Astrocyte (in vitro differentiated cells and primary cell): ENCODE measurements around the gene SMYD2. TPM values are rescaled to one million over a fixed set of nuclear protein-coding genes. Genes with fewer than 3 reads are reported as not detected.

Experiments used
- DNase-seq: peaks from one replicate; pipeline ENCODE4 v3.0.0-alpha.2; 2010; ENCODE audit warnings: low read depth
- FAIRE-seq: peaks from 2 replicates; lab custom pipeline; 2011; peaks lifted over from hg19 to GRCh38; lab: Jason Lieb, UNC
- H2AFZ ChIP-seq: 2 replicates; pipeline ENCODE4 v1.6.0; 2012; ENCODE audit warnings: low read depth, low read length, inconsistent platforms
- H3K27ac ChIP-seq: 2 replicates; pipeline ENCODE4 v1.5.1; 2011; ENCODE audit warnings: low read depth, low read length, inconsistent platforms
- H3K27me3 ChIP-seq: 2 replicates; pipeline ENCODE4 v1.6.0; 2011; ENCODE audit warnings: low read length, inconsistent platforms; ENCODE audit not compliant: insufficient read depth
- H3K36me3 ChIP-seq: 2 replicates; pipeline ENCODE4 v1.5.1; 2011; ENCODE audit warnings: low read length, inconsistent platforms; ENCODE audit not compliant: insufficient read depth
- H3K4me1 ChIP-seq: 2 replicates; pipeline ENCODE4 v1.5.1; 2011; ENCODE audit warnings: low read length, inconsistent platforms; ENCODE audit not compliant: insufficient read depth
- H3K4me2 ChIP-seq: 2 replicates; pipeline ENCODE4 v1.6.0; 2012; ENCODE audit warnings: low read length, inconsistent platforms
- H3K4me3 ChIP-seq: 2 replicates; pipeline ENCODE4 v1.5.1; 2011; ENCODE audit warnings: low read depth, mild to moderate bottlenecking, low read length, inconsistent platforms; ENCODE audit not compliant: insufficient read depth
- H3K79me2 ChIP-seq: 2 replicates; pipeline ENCODE4 v1.6.0; 2012; ENCODE audit warnings: mild to moderate bottlenecking, low read length, inconsistent platforms; ENCODE audit not compliant: insufficient read depth
- H3K9ac ChIP-seq: 2 replicates; pipeline ENCODE4 v1.6.0; 2012; ENCODE audit warnings: mild to moderate bottlenecking, low read length, inconsistent platforms
- H3K9me3 ChIP-seq: 2 replicates; pipeline ENCODE4 v1.5.1; 2012; ENCODE audit warnings: low read depth, mild to moderate bottlenecking, low read length, inconsistent platforms; ENCODE audit not compliant: insufficient read depth
- H4K20me1 ChIP-seq: 2 replicates; pipeline ENCODE4 v1.6.0; 2012; ENCODE audit warnings: low read length, inconsistent platforms; ENCODE audit not compliant: insufficient read depth
- H3K27ac Mint-ChIP-seq: one replicate; pipeline ENCODE4 v1.8.0; 2021; ENCODE audit warnings: mild to moderate bottlenecking, mixed read lengths; ENCODE audit not compliant: unreplicated experiment
- H3K27me3 Mint-ChIP-seq: one replicate; pipeline ENCODE4 v1.8.0; 2021; ENCODE audit warnings: low read depth, mixed read lengths; ENCODE audit not compliant: unreplicated experiment
- H3K36me3 Mint-ChIP-seq: one replicate; pipeline ENCODE4 v1.8.0; 2021; ENCODE audit warnings: low read depth, mixed read lengths; ENCODE audit not compliant: unreplicated experiment
- H3K4me1 Mint-ChIP-seq: one replicate; pipeline ENCODE4 v1.8.0; 2021; ENCODE audit warnings: low read depth, mixed read lengths; ENCODE audit not compliant: unreplicated experiment
- H3K4me3 Mint-ChIP-seq: one replicate; pipeline ENCODE4 v1.8.0; 2021; ENCODE audit warnings: mild to moderate bottlenecking, moderate library complexity, mixed read lengths; ENCODE audit not compliant: unreplicated experiment
- H3K9me3 Mint-ChIP-seq: one replicate; pipeline ENCODE4 v1.8.0; 2021; ENCODE audit warnings: mild to moderate bottlenecking, mixed read lengths; ENCODE audit not compliant: unreplicated experiment
- CTCF ChIP-seq: IDR thresholded peaks from 2 replicates; pipeline ENCODE4 v1.5.1; 2011; ENCODE audit warnings: low read depth, mild to moderate bottlenecking, inconsistent platforms, low read length, moderate library complexity; ENCODE audit not compliant: insufficient read depth
- EZH2 ChIP-seq: IDR thresholded peaks from 2 replicates; pipeline ENCODE4 v1.6.1; 2012; ENCODE audit warnings: mild to moderate bottlenecking, low read length, inconsistent platforms; ENCODE audit not compliant: insufficient read depth
- total RNA-seq: library from RNA; stranded (reverse); gene quantifications from 2 replicates; pipeline ENCODE4 v1.2.1, GENCODE V29; 2021

Gene SMYD2
- total RNA-seq, 1 donor from 2014 or later, result 38.6 TPM

DNA sequence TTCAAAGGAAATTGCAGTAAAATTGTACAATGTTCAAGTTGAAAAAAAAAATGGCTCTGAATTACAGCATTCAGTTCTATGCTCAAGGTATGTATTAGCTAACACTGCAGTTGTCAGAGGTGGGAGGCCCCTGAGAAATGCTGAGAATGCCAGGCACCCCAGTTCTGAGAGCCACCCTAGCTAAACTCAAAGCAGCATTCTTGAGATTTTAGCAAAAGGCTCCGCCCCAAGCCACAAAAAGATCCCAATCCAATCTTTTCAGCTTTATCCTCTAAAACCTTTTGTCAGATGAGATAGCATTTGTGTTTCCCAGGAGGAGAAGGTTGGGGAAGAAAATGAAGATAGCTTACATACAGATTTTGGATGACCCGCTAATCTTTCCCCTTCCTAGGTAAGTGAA, 68.8 kb downstream of the SMYD2 start:
- Histone ChIP-seq H3K4me2 (peak overlapping the region; percentile 33), H3K27ac (no peak overlapping the region)
- peak; percentile 66 for DNase-seq

GRCh38 chr1:214351551-214352277, 70.8 kb downstream of the SMYD2 start:
- Histone ChIP-seq H3K4me2 (no peak overlapping the region), H3K36me3 (peaks cover 59% of the 10 kb centered on the region)

More for the DNA sequence above, 68.8 kb downstream of the SMYD2 start:
- no peak for FAIRE-seq
- peaks cover 49% of the 10 kb centered on the region for H3K36me3 ChIP-seq
- no peak overlapping the region for H3K4me3 Mint-ChIP-seq
- peak overlapping the region; percentile 41 for H3K27ac Mint-ChIP-seq
- H4K20me1 ChIP-seq, result peaks cover 19% of the 10 kb centered on the region
- H3K36me3 Mint-ChIP-seq, result peaks cover 41% of the 10 kb centered on the region
- no peak overlapping the region for H2AFZ ChIP-seq
- no peak overlapping the region for H3K4me3 ChIP-seq
- peaks cover 4% of the 10 kb centered on the region for H3K79me2 ChIP-seq
- no peaks in the 10 kb centered on the region for H3K9me3 Mint-ChIP-seq
- peaks cover 27% of the 10 kb centered on the region for H3K4me1 Mint-ChIP-seq
- H3K9ac ChIP-seq, result no peak overlapping the region
- TF ChIP-seq CTCF (no peak), EZH2 (no peak)
- H3K27me3 ChIP-seq, result no peaks in the 10 kb centered on the region
- no peaks in the 10 kb centered on the region for H3K27me3 Mint-ChIP-seq
- H3K9me3 ChIP-seq, result no peaks in the 10 kb centered on the region
- H3K4me1 ChIP-seq, result peaks cover 5% of the 10 kb centered on the region

More at GRCh38 chr1:214351551-214352277, 70.8 kb downstream of the SMYD2 start:
- Histone ChIP-seq H3K27ac (no peak overlapping the region), H3K9me3 (no peaks in the 10 kb centered on the region), H3K4me3 (no peak overlapping the region), H3K27me3 (no peaks in the 10 kb centered on the region), H3K4me1 (peaks cover 5% of the 10 kb centered on the region), H4K20me1 (peaks cover 19% of the 10 kb centered on the region), H3K9ac (no peak overlapping the region), H2AFZ (no peak overlapping the region), H3K79me2 (peaks cover 4% of the 10 kb centered on the region)
- peaks cover 44% of the 10 kb centered on the region for H3K36me3 Mint-ChIP-seq
- FAIRE-seq (no peak), DNase-seq (no peak)
- no peaks in the 10 kb centered on the region for H3K27me3 Mint-ChIP-seq
- no peak overlapping the region for H3K27ac Mint-ChIP-seq
- H3K9me3 Mint-ChIP-seq, result no peaks in the 10 kb centered on the region
- H3K4me3 Mint-ChIP-seq, result no peak overlapping the region
- TF ChIP-seq CTCF (no peak), EZH2 (no peak)
- H3K4me1 Mint-ChIP-seq, result peaks cover 25% of the 10 kb centered on the region
